Upper lobe of left lung (tissue), 6 donors: ENCODE measurements around the gene LAMC1. TPM values are rescaled to one million over a fixed set of nuclear protein-coding genes. Genes with fewer than 3 reads are reported as not detected.

Source experiments
- ATAC-seq, 2 donors: fragments of 200-7000 bp; cut with Tn5 transposase; one replicate each; pipeline ENCODE4 v1.9.1; 2022; ENCODE audit warnings: mild to moderate bottlenecking in 2 of 2, moderate library complexity in 2 of 2; ENCODE audit not compliant: low FRiP score in 2 of 2
- DNase-seq, 2 donors: peaks; one replicate each; pipeline ENCODE4 v3.0.0-alpha.2; 2019 to 2020
- H3K27ac ChIP-seq, 4 donors: fragments of 200-600 bp; sonication (generic); one replicate each; pipeline ENCODE4 v1.5.1; 2016 to 2019
- H3K27me3 ChIP-seq, 4 donors: fragments of 200-600 bp; sonication (generic); one replicate each; pipeline ENCODE4 v1.5.1; 2017 to 2019
- H3K36me3 ChIP-seq, 4 donors: fragments of 200-600 bp; sonication (generic); one replicate each; pipeline ENCODE4 v1.5.1; 2016 to 2019
- H3K4me1 ChIP-seq, 4 donors: fragments of 200-600 bp; sonication (generic); one replicate each; pipeline ENCODE4 v1.5.1; 2018 to 2019
- H3K4me3 ChIP-seq, 4 donors: fragments of 200-600 bp; sonication (generic); one replicate each; pipeline ENCODE4 v1.5.1; 2017 to 2019; ENCODE audit warnings: mild to moderate bottlenecking in 2 of 4, moderate library complexity in 1 of 4
- H3K9me3 ChIP-seq, 4 donors: fragments of 200-600 bp; sonication (generic); one replicate each; pipeline ENCODE4 v1.5.1; 2018 to 2019
- CTCF ChIP-seq, 6 experiments: fragments of 450-650 bp in 4 of 6; fragments of 200-600 bp in 2 of 6; sonication (generic) in 2 of 6; IDR thresholded peaks; one replicate each; pipeline ENCODE4 v1.5.1; 2016 to 2019; ENCODE audit warnings: antibody characterized with exemption in 6 of 6
- EP300 ChIP-seq, 4 donors: sonication (generic); formaldehyde crosslinking; IDR thresholded peaks; one replicate each; pipeline ENCODE4 v1.5.1; 2017; ENCODE audit warnings: antibody characterized with exemption in 4 of 4, control low read depth in 2 of 4
- POLR2A ChIP-seq, 4 donors: fragments of 450-650 bp; IDR thresholded peaks; one replicate each; pipeline ENCODE4 v1.5.1; 2016 to 2017; ENCODE audit warnings: antibody characterized with exemption in 4 of 4, mild to moderate bottlenecking in 2 of 4
- POLR2AphosphoS5 ChIP-seq, 2 donors: sonication (generic); formaldehyde crosslinking; IDR thresholded peaks; one replicate each; pipeline ENCODE4 v1.5.1; 2017; ENCODE audit warnings: antibody characterized with exemption in 2 of 2
- WGBS, 2 donors: methylation state at CpG; one replicate each; pipeline ENCODE4 v1.1.5; 2017 to 2018; 5-methylcytosine and 5-hydroxymethylcytosine counted together
- small RNA-seq, 4 donors: library from RNA; depleted of rRNA; stranded (forward); fragments of <200 nt; gene quantifications; one replicate each; pipeline ENCODE3, GENCODE V24; 2016
- total RNA-seq, 6 donors: library from RNA; depleted of rRNA in 4 of 6; stranded (reverse); fragments of >200 nt in 4 of 6; gene quantifications; one replicate each; pipeline versions ENCODE4 v1.1.0 to v1.2.1, GENCODE V29; 2016 to 2021
- donor health status: DM: no; HTN: no; CAD: no; lungs with moderate emphysema.
- donor health status: DM: no; HTN: yes; CAD: no; lungs with severe emphysema.

LAMC1 gene
- total RNA-seq, 6 donors from 2014 or later, result 92.0 to 232 (median 134) TPM

DNA sequence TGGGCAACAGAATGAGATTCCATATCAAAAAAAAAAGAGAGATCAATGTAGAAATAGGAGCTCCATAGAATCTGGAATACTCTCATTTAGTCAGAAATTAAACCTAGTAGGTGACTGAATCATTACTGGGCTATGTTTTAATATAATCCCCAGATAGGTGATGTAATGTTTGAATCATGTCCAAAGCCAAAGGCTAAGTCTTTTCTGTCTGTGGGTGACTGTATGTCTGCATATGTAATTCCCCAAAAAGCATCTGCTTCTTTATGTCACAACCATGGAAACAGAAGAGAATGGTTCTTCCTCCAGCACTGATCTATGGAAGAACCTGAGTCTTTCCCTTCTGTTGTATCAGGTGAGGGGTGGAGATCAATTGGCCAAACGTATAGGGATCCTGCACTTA lies 168.6 kb downstream of the LAMC1 start:
- no peak overlapping the region for H3K27ac ChIP-seq
- TF ChIP-seq EP300 (IDR thresholded peaks at IDR 0.05) (no peak), CTCF (IDR thresholded peaks at IDR 0.05) (no peak)
- peak in 1 of 2 donors; percentile 76 for ATAC-seq
- H3K36me3 ChIP-seq, result no peaks in the 10 kb centered on the region
- H3K4me1 ChIP-seq, result no peaks in the 10 kb centered on the region
- DNase-seq, result no peak
- H3K4me3 ChIP-seq, result no peak overlapping the region
- no peaks in the 10 kb centered on the region for H3K27me3 ChIP-seq
- H3K9me3 ChIP-seq, result no peaks in the 10 kb centered on the region
- WGBS, 2 donors, result 73 to 81% methylated on average over 1 of the region's 1 CpG

- no peaks in the 10 kb centered on the region for H3K4me1 ChIP-seq
- ATAC-seq, result no peak
- 73 to 86% methylated on average over 4 of the region's 4 CpGs for WGBS, 2 donors
- H3K27me3 ChIP-seq, result no peaks in the 10 kb centered on the region
- H3K27ac ChIP-seq, result no peak overlapping the region
- H3K9me3 ChIP-seq, result no peaks in the 10 kb centered on the region
- TF ChIP-seq CTCF (IDR thresholded peaks at IDR 0.05), result no peak
- TF ChIP-seq EP300 (IDR thresholded peaks at IDR 0.05), result no peak
- no peak for TF ChIP-seq POLR2AphosphoS5 (IDR thresholded peaks at IDR 0.05)
- TF ChIP-seq POLR2A (IDR thresholded peaks at IDR 0.05), result no peak
- no peak overlapping the region for H3K4me3 ChIP-seq
- H3K36me3 ChIP-seq, result no peaks in the 10 kb centered on the region
- DNase-seq, result no peak
These were observed 170.8 kb downstream of the LAMC1 start for GRCh38 chr1:183193963-183194525.

DNA sequence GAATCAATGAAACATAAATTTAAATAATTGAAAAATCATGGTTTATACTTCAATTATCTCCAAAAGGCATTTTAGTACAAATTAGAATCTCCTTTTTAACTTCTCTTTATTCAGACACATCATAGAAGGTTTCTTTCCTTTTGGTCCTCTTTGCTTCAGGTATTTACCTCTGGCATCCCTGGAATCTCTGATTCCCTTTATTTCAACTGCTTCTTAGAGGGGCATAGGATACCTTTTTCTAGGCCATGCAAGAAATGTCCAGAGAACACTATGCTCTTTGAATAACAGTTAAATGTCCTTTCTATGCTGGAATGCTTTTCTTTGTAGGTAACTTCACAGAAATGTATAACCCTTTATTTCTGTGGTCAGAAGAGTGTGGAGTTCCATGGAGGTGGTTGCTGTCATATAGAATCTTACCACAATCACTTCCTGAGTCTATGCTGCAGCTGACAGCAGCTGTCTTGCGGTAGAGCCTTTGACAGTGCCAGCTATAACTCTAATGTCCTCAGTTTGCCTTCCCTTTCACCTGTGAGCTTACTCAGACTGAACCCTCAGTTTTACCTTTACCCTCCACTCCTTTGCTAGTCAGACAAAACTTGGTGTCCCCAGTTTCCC lies 171.4 kb downstream of the LAMC1 start:
- no peak for ATAC-seq

DNA sequence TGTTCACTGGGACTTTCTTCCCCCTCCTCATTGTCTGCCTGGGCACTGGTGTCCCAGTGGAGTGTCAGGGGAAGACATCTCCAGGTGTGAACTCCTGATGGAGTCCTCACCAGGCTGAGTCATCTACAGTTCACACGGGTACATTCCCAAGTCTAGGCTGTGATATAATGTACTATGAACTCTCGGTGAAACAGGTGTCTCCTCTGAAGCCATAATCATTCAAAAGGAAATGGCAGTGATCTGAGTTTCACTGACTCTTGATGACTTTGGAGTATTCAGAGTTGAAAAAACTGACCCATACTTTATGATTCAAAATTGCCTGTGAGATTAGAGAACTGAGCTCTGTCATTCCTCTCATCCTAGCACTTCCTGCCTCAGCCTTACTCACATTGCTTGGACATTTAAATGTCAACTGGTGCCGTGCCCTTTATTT lies 171.9 kb downstream of the LAMC1 start:
- H3K27ac ChIP-seq, result no peak overlapping the region
- no peaks in the 10 kb centered on the region for H3K27me3 ChIP-seq
- WGBS, 2 donors, result 45 to 61% methylated on average over 3 of the region's 3 CpGs
- H3K9me3 ChIP-seq, result no peaks in the 10 kb centered on the region
- TF ChIP-seq POLR2AphosphoS5 (IDR thresholded peaks at IDR 0.05) (no peak), CTCF (IDR thresholded peaks at IDR 0.05) (no peak)
- no peak for ATAC-seq
- H3K36me3 ChIP-seq, result no peaks in the 10 kb centered on the region
- no peaks in the 10 kb centered on the region for H3K4me1 ChIP-seq
- no peak overlapping the region for H3K4me3 ChIP-seq
- DNase-seq, result no peak

More for the DNA sequence above, 171.4 kb downstream of the LAMC1 start:
- no peak overlapping the region for H3K27ac ChIP-seq
- DNase-seq, result no peak
- TF ChIP-seq POLR2A (IDR thresholded peaks at IDR 0.05) (no peak), EP300 (IDR thresholded peaks at IDR 0.05) (no peak), CTCF (IDR thresholded peaks at IDR 0.05) (no peak), POLR2AphosphoS5 (IDR thresholded peaks at IDR 0.05) (no peak)
- no peaks in the 10 kb centered on the region for H3K9me3 ChIP-seq
- H3K36me3 ChIP-seq, result no peaks in the 10 kb centered on the region
- H3K4me1 ChIP-seq, result no peaks in the 10 kb centered on the region
- 50 to 58% methylated on average over 1 of the region's 1 CpG for WGBS, 2 donors
- H3K4me3 ChIP-seq, result no peak overlapping the region
- no peaks in the 10 kb centered on the region for H3K27me3 ChIP-seq

Small RNAs within 50 kb of the gene (small RNA-seq; reads per million reads assigned to genes)
- 0 reads per million in 4 donors for gene RNU6-41P

Other genes starting within 250 kb of the LAMC1 start
- gene NPL, start 233.6 kb upstream of the LAMC1 start, total RNA-seq, result 10 to 100 TPM; 16.6 to 99.5 (median 33.2) TPM
- gene DHX9, start 184.1 kb upstream of the LAMC1 start, total RNA-seq, result 100 to 1,000 TPM in 2 of 6 donors, 10 to 100 TPM in 4; 53.4 to 134 (median 91.7) TPM
- gene SHCBP1L, start 70.3 kb upstream of the LAMC1 start, total RNA-seq, result not detected
- 10 to 100 TPM; 10.5 to 74.6 (median 46.1) TPM for gene LAMC2, start 162.8 kb downstream of the LAMC1 start, total RNA-seq